ENCODE data around the gene LTBP2. TPM values are rescaled to one million over a fixed set of nuclear protein-coding genes. Genes with fewer than 3 reads are reported as not detected.

The LTBP2 gene
- polyA plus RNA-seq, 1 donor from 2014 or later, result 0.03 TPM

GRCh38 chr14:74522740-74523139 is 89.3 kb downstream of the LTBP2 start:
- Mint-ChIP-seq H3K36me3 (no peaks in the 10 kb centered on the region), H3K27ac (no peak overlapping the region), H3K9me3 (peaks cover 0 to 2% (median 0%) of the 10 kb centered on the region in 3 donors), H3K4me3 (peak overlapping the region in 1 of 4 donors; percentile 67), H3K4me1 (peaks cover 10 to 13% (median 10%) of the 10 kb centered on the region in 3 donors), H3K27me3 (peaks cover 20% of the 10 kb centered on the region)

GRCh38 chr14:74521756-74522155 is 90.3 kb downstream of the LTBP2 start:
- no peaks in the 10 kb centered on the region for H3K36me3 Mint-ChIP-seq
- H3K4me3 Mint-ChIP-seq, result no peak overlapping the region
- H3K27ac Mint-ChIP-seq, result no peak overlapping the region
- H3K4me1 Mint-ChIP-seq, result peaks cover 10 to 13% (median 10%) of the 10 kb centered on the region in 3 donors
- peaks cover 20% of the 10 kb centered on the region for H3K27me3 Mint-ChIP-seq
- peaks cover 0 to 2% (median 0%) of the 10 kb centered on the region in 3 donors for H3K9me3 Mint-ChIP-seq

GRCh38 chr14:74519316-74520074 is 92.5 kb downstream of the LTBP2 start:
- Mint-ChIP-seq H3K9me3 (peaks cover 0 to 2% (median 0%) of the 10 kb centered on the region in 3 donors), H3K4me3 (no peak overlapping the region), H3K4me1 (peaks cover 0 to 5% (median 2%) of the 10 kb centered on the region in 3 donors), H3K27ac (no peak overlapping the region), H3K27me3 (peaks cover 17% of the 10 kb centered on the region), H3K36me3 (no peaks in the 10 kb centered on the region)

- peaks cover 0 to 7% (median 0%) of the 10 kb centered on the region in 3 donors for H3K4me1 Mint-ChIP-seq
- H3K4me3 Mint-ChIP-seq, result no peak overlapping the region
- no peak overlapping the region for H3K27ac Mint-ChIP-seq
- H3K9me3 Mint-ChIP-seq, result peaks cover 0 to 2% (median 0%) of the 10 kb centered on the region in 3 donors
- peaks cover 21% of the 10 kb centered on the region for H3K27me3 Mint-ChIP-seq
- H3K36me3 Mint-ChIP-seq, result no peaks in the 10 kb centered on the region
Measured at GRCh38 chr14:74518221-74518620, 93.8 kb downstream of the LTBP2 start.

GRCh38 chr14:74517731-74518130 is 94.3 kb downstream of the LTBP2 start:
- Mint-ChIP-seq H3K9me3 (peaks cover 0 to 2% (median 0%) of the 10 kb centered on the region in 3 donors), H3K36me3 (no peaks in the 10 kb centered on the region), H3K4me3 (no peak overlapping the region), H3K27ac (no peak overlapping the region), H3K27me3 (peaks cover 21% of the 10 kb centered on the region), H3K4me1 (peaks cover 0 to 7% (median 0%) of the 10 kb centered on the region in 3 donors)

DNA sequence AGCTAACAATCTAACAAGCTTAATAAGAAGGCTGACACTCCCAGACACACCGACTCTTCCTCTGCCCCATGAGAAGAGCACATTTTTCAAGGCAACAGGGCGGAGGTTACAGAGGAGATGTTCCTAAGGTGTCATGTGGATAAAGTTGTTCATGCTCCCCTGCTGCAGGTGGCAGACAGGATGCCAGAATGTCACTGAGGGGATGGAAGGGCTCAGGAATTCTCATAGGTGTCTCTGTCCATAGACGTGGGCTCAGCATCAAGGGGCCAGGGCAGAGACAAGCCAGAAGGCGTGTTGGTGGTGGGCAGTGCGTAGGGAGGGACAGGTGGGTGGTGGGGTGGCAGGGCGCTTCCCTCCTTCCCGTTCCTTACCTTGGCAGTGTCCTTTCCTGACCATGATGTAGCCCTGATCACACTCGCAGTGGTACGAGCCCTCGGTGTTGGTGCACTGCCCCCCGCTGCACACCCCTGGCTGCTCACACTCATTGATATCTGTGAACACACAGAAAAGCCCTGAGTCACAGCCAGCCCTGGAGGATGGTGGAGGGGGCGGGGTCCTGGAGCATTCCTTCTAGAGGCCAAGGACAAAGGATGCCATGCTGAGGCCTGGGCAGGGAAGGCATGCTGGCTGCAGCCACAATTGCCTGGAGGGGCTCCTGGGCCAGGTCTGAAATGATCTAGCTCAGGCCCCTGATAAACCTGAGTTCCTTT is 95.4 kb downstream of the LTBP2 start:
- H3K36me3 Mint-ChIP-seq, result no peaks in the 10 kb centered on the region
- H3K4me3 Mint-ChIP-seq, result no peak overlapping the region
- H3K4me1 Mint-ChIP-seq, result peaks cover 0 to 7% (median 0%) of the 10 kb centered on the region in 3 donors
- H3K27me3 Mint-ChIP-seq, result peaks cover 23% of the 10 kb centered on the region
- H3K9me3 Mint-ChIP-seq, result peaks cover 0 to 2% (median 0%) of the 10 kb centered on the region in 3 donors
- H3K27ac Mint-ChIP-seq, result no peak overlapping the region

GRCh38 chr14:74515891-74516412 is 96.1 kb downstream of the LTBP2 start:
- H3K27me3 Mint-ChIP-seq, result peaks cover 24% of the 10 kb centered on the region
- peaks cover 0 to 2% (median 0%) of the 10 kb centered on the region in 3 donors for H3K9me3 Mint-ChIP-seq
- no peak overlapping the region for H3K4me3 Mint-ChIP-seq
- H3K36me3 Mint-ChIP-seq, result peaks cover 2% of the 10 kb centered on the region
- H3K27ac Mint-ChIP-seq, result no peak overlapping the region
- H3K4me1 Mint-ChIP-seq, result peaks cover 0 to 7% (median 0%) of the 10 kb centered on the region in 3 donors

GRCh38 chr14:74514471-74514941 is 97.5 kb downstream of the LTBP2 start:
- Mint-ChIP-seq H3K4me3 (no peak overlapping the region), H3K4me1 (peaks cover 0 to 7% (median 0%) of the 10 kb centered on the region in 3 donors), H3K36me3 (peaks cover 2% of the 10 kb centered on the region), H3K9me3 (no peaks in the 10 kb centered on the region), H3K27ac (no peak overlapping the region), H3K27me3 (peaks cover 24% of the 10 kb centered on the region)

DNA sequence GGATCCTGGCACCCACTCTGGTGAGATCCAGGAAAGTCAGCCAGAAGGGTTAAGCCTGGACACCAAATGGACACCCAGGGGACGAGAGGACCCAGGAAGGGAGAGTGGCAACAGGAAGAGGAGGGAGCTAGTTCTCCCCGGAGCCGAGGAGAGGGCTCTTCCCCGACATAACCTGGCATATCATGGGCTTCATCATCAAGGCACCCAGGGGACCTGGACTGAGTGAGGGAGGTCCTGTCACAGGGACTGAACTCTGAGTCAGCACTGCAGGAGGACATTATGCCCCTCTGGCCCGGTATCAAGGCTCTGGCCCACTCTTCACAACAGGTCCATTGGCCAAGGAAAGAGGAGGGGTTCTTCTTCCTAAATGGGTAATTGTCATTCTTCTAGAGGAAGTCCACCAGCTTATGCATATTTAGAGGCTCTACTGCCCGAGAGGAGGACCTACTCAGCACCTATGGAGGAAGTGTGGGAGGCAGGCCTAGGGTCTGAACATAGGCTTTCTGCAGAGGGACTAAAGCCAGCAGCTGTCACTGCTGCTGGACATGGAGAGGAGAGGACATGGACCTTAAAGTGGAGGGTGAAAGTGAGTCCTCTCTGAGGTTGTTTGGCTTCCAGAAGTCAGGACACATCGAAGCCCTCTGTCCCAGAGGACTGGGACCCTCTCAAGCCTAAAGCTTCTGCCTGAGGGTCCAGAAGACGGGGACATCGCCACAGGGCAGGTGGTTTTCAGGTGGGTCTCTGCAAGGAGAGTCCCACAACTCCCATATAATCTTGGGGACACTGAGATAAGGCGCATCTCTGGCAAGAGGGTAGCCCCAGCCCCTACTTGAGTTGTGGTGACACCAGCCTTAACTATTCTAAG is 99.8 kb downstream of the LTBP2 start:
- peaks cover 2% of the 10 kb centered on the region for H3K36me3 Mint-ChIP-seq
- H3K27me3 Mint-ChIP-seq, result peaks cover 17% of the 10 kb centered on the region
- H3K4me1 Mint-ChIP-seq, result peaks cover 0 to 11% (median 2%) of the 10 kb centered on the region in 3 donors
- H3K27ac Mint-ChIP-seq, result no peak overlapping the region
- H3K4me3 Mint-ChIP-seq, result peak overlapping the region in 1 of 4 donors; percentile 31
- no peaks in the 10 kb centered on the region for H3K9me3 Mint-ChIP-seq

DNA sequence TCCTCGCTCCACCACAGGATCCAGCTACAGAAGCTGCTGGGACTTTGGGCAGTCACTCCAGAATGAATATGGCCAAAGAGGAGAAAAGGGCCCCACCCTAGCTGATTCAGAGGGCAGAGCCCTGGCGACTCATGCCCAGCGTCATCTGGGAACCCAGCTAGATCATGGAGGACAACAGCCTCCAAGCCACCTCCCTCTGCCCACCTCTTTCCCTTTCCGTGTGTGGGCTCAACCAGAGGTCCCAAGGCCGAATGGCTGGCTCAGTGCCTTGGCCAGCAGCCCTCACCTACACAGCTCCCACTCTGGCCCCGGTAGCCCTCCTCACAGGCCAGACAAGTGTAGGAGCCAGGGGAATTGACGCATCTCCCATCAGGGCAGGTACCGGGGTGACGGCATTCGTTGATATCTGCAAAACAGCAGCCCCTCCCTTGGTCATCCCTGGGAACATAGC is 101.1 kb downstream of the LTBP2 start:
- H3K9me3 Mint-ChIP-seq, result no peaks in the 10 kb centered on the region
- H3K36me3 Mint-ChIP-seq, result peaks cover 2% of the 10 kb centered on the region
- H3K27ac Mint-ChIP-seq, result no peak overlapping the region
- H3K27me3 Mint-ChIP-seq, result peaks cover 21% of the 10 kb centered on the region
- no peak overlapping the region for H3K4me3 Mint-ChIP-seq
- peaks cover 0 to 17% (median 5%) of the 10 kb centered on the region in 3 donors for H3K4me1 Mint-ChIP-seq

- Mint-ChIP-seq H3K27ac (no peak overlapping the region), H3K4me3 (no peak overlapping the region), H3K4me1 (peaks cover 0 to 19% (median 5%) of the 10 kb centered on the region in 3 donors)
Measured at GRCh38 chr14:74510223-74510931, 101.7 kb downstream of the LTBP2 start.

GRCh38 chr14:74509587-74510222 is 102.3 kb downstream of the LTBP2 start:
- peaks cover 2% of the 10 kb centered on the region for H3K36me3 Mint-ChIP-seq
- H3K27ac Mint-ChIP-seq, result no peak overlapping the region
- H3K4me1 Mint-ChIP-seq, result peaks cover 0 to 16% (median 5%) of the 10 kb centered on the region in 3 donors

More at GRCh38 chr14:74510223-74510931, 101.7 kb downstream of the LTBP2 start:
- Mint-ChIP-seq H3K9me3 (no peaks in the 10 kb centered on the region), H3K27me3 (peaks cover 20% of the 10 kb centered on the region), H3K36me3 (peaks cover 2% of the 10 kb centered on the region)

DNA sequence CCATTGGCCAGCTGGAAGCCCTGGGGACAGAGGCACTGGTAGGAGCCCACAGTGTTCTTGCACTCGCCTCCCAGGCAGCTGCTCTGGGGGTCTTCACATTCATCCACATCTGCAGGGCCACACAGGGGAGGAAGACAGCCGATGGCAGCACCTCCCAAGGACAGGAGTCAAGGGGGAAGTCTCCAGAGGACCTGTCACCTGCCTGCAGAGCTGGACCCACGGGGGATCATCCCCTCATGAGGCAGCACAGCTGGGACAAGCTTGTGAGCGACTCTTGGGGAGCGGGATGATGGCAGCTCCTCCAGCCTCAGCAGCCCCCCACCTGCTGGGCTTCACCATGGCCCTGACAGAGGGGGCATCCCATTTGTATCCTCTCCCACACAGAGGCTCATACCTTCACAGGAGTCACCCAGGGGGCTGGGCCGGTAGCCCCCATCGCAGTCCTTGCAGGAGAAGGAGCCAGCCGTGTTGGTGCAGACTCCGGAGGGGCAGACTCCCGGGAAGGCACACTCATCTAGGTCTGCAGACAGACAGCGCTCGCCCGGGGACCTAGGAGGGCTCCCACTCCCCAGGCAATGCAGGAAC is 103.1 kb downstream of the LTBP2 start:
- Mint-ChIP-seq H3K9me3 (no peaks in the 10 kb centered on the region), H3K27ac (no peak overlapping the region), H3K4me3 (no peak overlapping the region), H3K36me3 (peaks cover 2% of the 10 kb centered on the region), H3K4me1 (peaks cover 0 to 11% (median 5%) of the 10 kb centered on the region in 3 donors), H3K27me3 (peaks cover 18% of the 10 kb centered on the region)

More at GRCh38 chr14:74509587-74510222, 102.3 kb downstream of the LTBP2 start:
- H3K9me3 Mint-ChIP-seq, result no peaks in the 10 kb centered on the region
- peaks cover 20% of the 10 kb centered on the region for H3K27me3 Mint-ChIP-seq
- H3K4me3 Mint-ChIP-seq, result peak overlapping the region in 1 of 4 donors; percentile 37

Data from IgD-negative memory B cell (primary cell).